CMK (cell line): ENCODE measurements around the gene C16orf95.
"Not testable (repeated sequence)": the region's sequence is repeated elsewhere in the genome, so short reads cannot be mapped to it uniquely, and the experiment has no call there.

Experiments used
- DNase-seq: peaks from one replicate; pipeline ENCODE4 v3.0.0-alpha.2; 2010; ENCODE audit warnings: low read depth

C16orf95 gene

DNA sequence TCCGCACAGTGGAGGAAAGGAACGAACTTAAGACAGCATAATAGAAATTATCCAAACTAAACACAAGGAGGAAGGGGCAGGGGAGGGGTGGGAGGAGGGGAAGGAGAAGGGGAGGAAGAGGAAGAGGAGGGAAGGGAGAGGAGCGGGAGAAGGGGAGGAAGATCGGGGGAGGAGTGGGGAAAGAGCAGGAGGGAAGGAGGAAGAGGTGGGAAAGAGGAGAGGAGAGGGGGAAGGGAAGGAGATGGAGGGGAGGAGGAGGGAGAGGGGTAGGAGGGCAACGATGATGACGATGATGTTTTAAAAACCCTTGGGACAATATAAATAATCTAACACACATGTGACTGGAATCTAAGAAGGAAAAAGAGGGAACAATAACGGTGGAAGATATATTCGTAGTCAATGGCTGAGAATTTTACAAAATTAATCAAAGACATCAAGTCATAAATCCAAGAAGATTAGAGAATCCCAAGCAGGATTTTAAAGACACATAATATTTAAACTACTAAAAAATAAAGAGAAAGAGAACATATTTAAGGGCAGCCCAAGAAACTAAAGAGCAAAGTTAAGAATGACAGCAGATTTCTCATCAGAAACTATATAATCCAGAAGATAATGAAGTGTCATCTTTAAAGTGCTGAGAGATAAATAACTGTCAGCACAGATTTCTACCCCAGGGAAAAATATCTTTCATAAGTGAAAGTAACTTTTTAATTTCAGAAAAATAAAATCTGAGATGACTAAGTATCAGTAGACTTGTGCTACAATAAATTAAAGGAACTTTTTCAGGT, 30.2 kb downstream of the C16orf95 start:
- DNase-seq = no peak

DNA sequence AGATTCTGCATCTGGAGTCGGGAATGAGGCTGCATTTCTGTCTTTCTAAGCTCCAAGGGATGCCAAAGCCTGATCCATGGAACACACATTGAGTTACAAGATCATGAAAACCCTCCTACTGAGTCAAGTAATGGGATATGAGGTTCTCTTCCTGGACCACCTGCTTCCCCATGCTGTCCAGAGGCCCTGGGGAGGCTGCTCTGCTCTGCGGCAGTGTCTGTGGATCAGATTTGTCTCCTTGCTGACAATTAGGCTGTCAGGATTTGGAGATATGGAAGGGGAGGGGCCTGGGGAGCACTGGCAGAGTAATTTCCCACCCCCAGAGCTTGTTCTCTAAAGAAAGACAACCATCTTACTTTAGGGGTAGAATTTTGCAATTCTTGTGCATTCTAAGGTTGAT, 33.0 kb downstream of the C16orf95 start:
- no peak for DNase-seq

DNA sequence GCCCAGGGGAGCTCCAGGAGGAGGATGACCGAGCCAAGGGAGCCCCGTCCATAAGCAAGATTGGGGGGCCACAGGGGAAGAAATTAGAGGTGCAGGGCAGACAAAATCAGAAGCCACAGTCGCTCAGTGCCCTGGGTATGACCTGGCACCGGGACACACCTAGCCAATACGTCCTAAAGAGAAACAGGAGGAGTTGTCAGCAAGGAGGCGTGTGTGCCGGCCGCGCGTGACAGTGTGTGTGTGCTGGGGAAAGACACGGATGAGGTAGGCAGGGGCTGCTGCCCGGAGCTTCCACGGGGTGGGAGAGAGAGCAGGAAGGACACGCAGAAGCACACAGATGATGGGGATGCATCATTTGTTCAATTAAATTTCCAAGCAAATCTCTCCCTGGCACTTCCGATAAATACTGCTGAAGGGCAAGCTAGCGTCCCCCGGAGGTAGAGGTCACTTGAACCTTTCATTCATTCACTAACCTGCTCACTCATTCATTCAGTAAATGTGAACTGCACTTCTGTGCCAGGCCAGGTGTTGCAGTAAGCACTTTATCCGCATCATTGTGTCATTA, 38.0 kb downstream of the C16orf95 start:
- DNase-seq = no peak

DNA sequence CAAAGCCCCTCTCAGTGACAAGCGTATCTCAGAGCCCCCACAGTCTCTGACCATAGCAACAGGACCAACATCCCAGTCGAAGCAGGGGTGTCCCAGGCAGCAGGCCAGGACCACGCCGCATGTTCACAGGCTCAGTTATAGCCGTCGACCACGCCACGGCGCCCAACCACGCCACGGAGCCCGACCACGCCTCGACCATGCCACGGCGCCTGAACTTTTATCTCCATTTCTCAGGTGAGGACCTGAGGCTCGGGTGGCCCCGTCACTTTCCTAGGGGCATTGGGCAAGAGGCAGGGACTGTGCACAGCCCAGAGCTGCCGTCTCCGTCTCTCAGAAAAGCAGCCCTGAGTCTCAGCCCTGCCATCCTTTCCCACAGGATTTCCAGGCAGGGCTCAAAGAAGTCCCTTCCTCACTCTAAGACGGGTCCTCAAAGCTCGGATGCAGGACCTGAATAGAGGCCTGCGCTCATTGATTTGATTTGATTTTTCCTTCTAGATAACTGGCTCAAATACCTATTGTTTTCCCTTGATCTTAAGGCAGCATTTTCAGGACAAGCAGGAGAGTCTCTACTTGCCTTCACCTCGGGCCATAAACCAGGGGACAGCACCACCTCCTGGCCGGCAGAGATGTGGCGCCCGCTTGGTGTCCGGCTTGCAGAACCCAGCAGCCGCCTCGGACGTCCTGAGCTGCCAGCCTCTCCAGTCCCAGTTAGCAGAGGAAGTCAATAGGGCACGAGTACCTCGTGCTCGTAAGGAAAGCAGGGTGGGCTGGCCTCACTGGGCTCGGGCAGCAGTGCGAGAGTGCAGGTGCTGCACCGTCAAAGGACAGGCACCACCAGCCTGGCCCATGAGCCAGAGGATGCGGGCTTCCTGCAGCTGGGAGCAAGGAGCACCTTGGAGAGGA, 38.8 kb downstream of the C16orf95 start:
- DNase-seq = peak; percentile 34

DNA sequence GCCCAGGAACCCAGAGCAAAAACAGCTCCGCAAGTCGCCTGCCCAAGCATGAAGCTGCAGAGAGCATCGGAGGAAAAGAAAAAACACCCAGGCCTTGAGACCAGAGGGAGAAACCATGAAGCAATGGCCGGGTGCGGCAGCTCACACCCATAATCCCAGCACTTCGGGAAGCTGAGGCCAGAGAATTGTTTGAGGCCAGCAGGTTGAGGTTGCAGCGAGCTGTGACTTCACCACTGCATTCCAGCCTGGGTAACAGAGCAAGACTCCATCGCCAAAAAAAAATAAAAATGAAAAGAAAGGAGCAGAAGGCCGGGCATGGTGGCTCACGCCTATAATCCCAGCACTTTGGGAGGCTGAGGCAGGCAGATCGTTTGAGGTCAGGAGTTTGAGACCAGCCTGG, 40.3 kb downstream of the C16orf95 start:
- no peak for DNase-seq

DNA sequence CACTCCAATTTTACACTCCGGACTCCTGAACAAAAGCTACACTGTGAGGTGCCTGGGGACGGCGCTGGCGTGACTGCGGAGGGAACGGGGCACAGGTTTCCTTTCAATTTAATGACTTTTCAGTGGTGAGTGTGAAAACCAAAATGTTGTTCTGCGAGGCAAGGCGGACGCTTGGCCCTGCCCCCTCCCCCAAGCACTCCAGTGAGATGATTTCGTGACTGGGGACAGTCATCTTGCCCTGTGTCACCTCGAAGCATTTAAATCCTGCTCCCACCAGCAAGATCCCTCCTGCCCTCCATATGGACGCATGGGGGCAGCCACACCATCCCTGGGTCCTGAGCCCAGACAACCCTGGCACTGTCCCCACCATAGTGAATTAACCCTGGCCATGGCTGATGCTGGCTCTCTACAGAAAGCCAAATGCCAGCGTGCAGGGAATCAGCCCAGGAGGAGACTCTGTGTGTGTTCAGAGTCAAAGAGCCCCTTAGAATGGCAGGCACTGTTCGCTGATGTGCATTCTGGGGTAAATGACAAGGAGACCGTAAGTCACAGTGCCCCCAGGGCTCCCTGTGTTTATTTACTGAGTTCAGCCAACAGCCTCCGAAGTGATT, 41.0 kb downstream of the C16orf95 start:
- DNase-seq = no peak

DNA sequence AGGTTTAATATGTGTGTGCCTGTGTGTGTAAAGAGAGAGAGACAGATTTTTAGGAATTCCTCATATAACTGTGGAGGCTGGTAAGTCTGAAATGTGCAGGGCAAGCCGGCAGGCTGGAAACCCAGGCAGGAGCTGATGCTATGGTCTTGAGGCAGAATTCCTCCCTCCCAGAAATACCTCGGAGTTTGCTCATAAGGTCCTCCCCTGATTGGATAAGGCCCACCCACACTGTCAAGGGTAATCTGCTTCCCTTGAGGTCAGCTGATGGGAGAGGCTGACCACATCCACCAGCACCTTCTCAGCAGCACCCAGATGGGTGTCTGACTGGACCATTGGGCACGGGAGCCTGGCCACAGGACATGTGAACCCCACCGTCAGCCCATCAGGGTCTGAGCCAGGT, 42.4 kb downstream of the C16orf95 start:
- DNase-seq = no peak

DNA sequence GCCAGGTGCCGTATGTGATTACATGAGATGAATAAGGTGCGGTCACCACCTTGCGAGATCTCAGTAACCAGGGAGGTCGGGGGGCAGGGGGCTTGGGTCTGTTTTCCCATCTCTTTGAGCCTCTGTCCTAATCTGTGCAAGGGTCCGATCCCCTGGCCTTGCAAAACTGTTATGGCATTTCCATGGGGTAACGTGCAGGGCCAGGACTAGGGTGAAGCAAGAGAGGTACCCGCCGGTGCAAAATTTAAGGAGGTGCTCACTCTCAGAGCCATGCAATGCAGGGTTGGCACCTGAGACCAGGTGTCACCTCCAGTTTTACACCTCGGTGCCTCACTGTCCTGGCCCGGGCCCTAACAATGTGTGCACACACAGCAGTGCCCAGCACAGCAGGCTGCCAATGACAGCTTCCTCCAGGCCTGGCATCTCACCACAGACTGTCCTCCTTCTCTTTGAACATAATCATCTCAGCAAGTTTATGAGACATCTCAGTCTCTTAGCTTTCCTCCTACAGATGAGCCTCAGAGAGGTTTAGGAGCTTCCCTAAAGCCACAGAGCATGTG, 43.6 kb downstream of the C16orf95 start:
- DNase-seq = no peak

DNA sequence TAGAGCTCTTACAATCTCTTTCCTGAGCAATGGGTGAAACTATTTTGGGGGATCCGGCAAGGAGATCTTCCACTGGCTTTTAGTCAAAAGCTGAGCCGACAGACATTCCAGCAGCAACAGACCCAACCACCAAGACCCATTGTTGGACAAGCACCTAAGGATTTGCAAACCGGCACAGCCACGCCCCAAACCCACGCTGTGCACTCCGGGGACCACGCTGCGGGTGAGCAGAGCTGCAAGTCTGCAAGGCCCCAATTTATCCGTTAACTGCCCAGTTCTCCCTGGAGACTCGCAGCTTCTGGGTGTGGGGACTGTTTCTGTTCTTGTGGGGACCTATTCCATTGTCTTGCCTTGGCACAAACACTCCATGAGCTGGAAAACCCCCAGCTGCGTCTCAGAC, 45.9 kb downstream of the C16orf95 start:
- DNase-seq = no peak

DNA sequence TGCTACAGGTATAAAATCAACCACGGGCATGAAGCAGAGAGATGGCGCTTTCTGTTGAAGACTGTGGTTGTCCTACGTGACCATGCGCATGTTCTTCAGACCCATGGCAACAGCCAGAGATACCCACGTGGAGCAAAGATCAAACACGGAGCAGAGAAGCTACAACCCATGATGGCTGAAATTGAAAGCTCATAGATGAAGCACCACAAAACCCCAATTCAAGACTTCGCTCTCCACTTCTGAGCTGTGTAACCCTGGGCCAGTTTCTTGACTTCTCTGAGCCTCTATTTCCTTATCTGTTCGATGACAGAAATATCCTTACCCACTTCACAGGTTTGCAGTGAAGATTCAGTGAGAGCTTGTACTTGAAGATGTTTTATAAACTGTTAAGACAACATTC, 49.6 kb downstream of the C16orf95 start:
- no peak for DNase-seq

DNA sequence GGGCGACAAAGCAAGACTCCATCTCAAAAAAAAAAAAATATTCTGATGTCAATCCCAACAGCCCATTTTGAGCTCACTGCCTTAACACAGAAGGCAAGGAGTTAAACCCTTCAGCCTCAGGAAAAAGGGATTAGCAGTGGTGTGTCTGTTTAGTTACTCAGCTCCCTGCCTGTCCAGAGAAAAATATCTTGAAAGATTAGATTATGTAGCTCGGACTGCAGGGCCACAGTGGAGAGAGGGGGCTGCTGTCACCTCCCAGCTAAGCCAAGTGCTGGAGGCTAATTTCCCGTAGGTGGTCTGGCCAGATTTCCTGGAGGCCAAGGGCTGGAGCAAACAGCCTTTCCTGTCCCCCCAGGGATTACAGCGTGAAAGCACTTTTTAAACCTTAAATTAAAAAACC, 50.3 kb downstream of the C16orf95 start:
- DNase-seq = no peak

DNA sequence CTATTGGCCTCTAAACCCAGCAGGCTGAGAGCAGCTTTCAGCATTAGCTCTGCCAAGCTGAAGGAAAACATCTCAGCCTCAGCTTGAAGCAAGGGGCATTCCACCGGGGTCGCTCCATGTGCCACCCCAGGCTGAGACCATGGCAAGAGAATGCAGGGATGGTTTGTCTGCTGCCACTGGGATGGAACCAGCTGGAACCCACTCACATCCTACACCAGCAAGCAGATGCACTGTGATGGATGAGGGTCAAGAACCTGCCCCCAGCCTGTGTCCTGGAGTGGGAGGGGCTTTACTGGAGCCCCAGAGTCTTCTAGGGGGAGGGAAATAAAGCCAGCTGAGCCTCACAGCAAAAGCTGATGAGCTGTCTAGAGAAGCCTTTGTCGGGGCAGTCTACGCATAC, 51.9 kb downstream of the C16orf95 start:
- DNase-seq = no peak

DNA sequence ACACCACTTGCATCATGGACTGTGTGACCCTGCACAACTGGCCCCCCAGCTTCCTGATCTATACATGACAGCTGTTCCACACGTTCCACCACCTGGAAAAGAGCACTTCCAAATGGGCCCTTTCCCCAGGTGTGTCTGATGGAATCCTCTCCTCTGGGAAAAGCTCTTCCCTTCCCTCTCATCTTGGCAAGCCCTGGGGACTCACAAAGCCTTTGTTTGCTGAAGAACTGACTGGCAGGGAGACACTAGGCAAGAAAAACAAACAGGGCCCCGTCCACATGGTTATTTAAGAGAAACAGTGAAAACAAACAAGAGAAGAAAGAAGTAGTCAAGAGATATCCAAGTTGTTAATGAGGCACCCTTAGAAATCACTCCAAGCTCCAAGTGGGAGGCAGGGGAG, 52.6 kb downstream of the C16orf95 start:
- DNase-seq = no peak

DNA sequence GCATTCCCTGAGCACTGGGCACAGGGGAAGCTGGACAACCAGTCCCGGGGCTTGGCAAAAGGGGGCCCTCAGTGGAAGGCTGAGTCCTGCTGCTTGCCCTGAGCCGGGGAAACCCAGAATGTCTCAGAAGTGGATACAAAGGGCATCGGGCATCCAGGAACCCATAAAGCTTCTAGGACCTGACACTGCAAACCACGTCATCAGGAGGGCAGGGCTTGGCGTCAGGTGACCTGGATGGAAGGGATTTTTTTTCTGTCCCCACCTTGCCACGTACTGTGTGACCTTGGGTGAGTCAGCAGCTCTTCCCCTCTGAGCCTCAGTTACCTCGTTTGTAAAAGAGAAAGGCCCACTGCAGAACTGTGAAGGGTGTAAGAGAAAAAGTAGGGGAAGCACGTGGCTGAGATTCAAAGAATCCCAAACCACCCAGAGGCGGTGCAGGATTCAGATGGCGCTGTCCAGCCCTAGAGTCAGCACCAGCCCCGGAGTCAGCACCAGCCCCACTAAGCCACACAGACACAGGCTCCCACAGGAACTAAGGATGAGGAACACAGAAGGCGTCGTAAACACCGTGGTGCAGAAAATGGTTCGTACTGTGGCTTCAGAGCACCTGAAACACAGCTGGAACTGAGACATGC, 53.7 kb downstream of the C16orf95 start:
- no peak for DNase-seq

DNA sequence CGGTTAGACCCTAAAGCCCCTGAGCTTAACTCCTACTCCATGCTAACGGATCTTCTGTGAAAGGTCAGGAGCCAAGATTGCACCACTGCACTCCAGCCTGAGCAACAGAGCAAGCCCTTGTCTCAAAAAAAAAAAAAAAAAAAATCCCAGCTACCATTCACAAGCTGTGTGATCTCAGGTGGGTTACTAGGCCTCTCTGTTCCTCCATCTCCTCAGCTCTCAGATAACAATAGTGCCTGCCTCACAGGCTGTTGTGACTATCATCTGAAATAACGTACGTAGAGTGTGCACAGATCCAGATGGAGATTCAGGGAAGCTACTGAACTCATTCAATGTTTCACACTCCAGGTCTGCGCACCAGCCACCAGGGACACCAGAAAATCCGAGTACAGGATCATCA, 57.8 kb downstream of the C16orf95 start:
- no peak for DNase-seq

DNA sequence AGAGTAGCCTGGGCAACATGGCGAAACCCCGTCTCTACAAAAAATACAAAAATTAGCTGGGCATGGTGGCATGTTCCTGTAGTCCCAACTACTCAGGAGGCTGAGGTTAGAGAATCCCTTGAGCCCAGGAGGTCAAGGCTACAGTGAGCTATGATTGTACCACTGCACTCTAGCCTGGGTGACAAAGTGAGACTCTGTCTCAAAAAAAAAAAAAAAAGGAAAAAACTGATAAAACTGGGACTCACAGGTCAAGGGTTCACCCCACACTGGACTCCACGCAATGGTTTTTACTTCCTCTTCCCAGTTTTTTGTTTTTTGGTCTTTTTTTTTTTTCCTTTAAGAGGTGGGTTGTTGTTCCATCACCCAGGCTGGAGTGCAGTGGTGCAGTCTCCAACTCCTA, 58.5 kb downstream of the C16orf95 start:
- not testable (repeated sequence) for DNase-seq

DNA sequence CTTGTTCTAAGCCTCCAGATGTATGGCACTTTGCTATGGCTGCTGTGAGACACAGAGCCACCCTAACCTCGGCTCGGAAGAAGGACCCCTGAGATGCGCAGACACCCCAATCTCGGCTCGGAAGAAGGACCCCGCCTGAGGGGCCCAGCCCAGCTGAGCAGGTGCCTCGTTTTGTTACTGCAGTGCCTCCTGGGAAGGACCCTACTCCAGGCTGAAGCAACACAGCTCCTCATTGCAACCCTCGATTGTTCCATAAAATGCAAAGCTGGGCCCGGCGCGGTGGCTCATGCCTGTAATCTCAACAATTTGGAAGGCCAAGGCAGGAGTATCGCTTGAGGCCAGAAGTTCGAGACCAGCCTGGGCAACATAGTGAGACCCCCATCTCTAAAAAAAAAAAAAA, 61.3 kb downstream of the C16orf95 start:
- DNase-seq = no peak

DNA sequence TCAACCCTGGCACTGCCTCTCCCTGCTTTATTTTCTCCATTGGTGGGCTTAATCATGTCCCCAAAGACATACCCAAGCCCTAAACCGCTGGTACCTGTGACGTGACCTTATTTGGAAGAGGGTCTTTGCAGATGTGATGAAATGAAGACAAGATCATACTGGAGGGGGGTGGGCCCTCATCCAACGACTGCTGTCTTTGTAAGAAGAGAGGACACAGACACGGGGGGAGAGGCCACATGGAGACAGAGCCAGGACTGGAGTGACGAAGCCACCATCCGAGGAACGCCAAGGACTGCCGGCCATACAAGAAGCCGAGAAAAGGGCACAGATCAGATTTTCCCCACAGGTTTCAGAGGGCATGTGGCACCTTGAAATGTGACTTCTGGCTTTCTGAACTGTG, 62.5 kb downstream of the C16orf95 start:
- DNase-seq = no peak

DNA sequence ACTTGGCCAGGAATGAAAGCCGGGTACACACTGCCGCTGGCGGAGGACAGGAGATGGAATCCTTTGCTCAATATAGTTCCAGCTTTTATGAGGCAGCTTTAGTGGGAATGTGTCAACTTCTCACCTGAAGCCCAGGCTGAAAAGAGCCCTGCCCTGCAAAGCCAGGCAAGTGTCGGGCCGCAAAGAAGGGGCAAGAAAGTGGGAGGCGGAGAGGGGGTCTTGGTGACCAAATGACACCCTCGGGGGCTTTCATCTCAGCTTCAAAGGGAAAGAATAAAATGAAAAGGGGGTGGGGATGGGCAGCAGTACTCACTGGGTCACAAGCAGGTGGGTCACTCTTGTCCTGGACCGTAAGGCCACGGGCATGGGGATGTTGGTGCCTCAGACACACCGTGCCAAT, 62.9 kb downstream of the C16orf95 start:
- no peak for DNase-seq

DNA sequence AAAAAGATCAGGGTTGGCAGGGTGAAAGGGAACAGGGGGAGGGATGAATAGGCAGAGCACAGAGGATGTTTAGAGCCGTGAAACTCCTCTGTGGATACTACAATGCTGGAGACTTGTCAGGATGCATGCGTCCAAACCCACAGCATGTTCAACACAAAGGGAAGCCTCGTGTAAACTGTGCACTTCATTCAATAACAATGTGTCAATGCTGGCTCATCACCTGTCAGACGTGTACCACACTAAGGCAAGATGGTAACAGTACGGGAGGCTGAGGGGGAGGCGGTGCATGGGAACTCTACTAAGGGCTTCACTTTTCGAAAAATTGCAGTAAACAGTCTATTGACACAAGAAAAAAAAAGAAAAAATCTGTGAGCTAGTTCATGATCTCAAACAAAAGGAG, 63.7 kb downstream of the C16orf95 start:
- no peak for DNase-seq
